ENCODE results near the gene SPATA21.

SPATA21 gene

DNA sequence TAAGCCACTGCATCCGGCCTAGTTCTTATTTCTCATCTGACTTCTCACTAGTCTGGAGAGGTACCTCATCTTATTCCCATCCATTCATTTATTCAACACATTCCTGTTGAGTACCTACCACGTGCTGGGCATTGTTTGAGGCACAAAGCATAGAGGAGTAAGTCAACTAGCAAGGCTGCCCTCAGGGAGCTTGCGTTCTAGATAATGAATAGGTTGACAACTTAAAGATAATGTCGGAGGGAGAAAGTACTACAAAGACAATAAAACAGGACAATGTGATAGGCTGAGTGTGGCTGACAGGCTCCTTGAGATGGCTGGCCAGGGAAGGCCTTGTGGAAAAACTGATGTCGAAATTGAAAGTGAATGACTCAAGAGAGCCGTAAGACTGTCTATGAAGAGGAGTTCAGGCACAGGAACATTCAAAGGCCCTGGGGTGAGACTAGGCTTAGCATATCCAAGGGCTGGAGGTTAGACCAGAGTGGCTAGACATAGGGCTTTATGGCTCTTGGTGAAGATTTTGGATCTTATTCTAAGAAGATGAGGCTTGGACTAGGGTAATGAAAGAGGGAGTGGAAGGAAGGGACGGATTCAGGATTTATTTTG is 18.3 kb downstream of the SPATA21 start:
- peak; percentile 56 for DNase-seq

DNA sequence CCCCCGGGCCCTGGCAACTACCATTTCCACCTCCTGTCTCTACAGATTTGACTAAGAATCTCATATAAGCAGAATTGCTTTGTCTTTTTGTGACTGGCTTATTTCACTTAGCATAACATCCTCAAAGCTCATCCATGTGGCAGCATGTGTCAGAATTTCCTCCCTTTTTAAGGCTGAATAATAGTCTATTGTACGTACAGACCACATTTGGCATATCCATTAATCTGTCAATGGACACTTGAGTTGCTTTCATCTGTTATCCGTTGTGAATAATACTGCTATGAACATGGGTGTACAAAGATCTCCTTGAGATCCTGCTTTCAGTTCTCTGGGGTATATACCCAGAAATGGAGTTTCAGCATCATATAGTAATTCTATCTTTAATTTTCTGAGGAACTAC is 24.0 kb downstream of the SPATA21 start:
- DNase-seq = no peak

DNA sequence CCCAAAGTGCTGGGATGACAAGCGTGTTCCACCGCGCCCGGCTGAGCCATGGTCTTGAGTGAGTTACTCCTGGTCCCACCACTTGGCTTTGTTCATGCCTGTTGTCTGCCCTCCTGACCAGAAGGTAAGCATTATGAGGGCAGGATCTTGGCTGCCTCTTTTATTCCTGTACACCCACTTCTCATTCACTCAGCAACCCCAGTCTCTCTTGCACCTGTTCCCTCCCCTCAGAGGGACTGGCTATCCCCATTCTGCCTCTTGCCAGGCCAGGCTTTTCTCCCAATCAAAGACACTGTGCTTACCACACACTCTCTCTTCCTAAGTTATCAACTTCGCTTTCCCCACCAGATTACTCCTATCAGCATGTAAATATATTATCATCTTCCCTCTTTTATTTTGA is 26.4 kb downstream of the SPATA21 start:
- no peak for DNase-seq

DNA sequence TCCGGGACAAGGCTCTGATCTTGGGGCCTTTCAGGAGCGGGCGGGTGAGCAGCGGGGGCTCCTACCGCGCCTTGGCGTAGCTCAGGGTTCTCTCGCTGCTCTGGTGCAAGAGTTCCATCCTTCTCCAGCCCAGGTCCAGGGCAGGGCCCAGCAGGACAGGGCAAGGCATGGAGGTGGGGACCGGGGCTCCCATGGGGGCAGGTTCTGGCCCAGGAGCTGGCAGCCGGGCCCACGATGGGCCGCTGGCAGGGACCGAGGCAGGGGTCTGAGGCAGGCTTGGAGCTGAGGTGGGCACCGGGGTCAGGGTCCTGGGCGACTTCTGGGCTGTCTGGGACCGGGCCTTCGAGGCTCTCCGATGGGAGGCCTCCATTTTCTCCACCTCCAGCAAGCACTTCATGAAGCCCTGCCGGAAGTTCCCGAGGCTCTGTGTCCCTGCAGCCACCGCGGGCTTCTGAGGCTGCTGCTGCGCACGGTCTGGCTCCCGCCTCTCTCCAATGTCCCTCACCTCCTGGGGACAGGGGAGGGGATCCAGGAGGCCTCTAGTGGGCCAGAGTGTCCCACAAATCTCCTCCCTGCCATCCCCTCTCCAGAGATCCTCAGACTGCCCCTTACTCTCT is 27.6 kb downstream of the SPATA21 start:
- no peak for DNase-seq

DNA sequence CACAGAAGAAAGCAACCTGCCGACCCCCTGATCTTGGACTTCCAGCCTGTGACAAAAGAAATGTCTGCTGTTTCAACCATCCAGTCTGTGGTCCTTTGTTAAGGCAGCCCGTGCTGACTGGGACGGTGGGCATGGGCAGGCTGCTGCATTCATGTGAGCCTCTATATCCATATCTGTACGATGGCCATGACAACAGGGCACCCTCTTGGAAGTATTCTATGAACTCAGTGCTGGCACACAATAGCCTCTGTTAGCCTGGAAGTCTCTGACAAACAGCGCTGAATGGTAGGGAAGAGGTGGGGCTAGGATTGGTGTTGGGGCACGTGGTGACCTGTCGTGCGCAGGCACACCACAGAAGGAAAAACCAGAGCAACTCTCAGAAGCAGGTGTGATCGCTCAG is 30.4 kb downstream of the SPATA21 start:
- no peak for DNase-seq

DNA sequence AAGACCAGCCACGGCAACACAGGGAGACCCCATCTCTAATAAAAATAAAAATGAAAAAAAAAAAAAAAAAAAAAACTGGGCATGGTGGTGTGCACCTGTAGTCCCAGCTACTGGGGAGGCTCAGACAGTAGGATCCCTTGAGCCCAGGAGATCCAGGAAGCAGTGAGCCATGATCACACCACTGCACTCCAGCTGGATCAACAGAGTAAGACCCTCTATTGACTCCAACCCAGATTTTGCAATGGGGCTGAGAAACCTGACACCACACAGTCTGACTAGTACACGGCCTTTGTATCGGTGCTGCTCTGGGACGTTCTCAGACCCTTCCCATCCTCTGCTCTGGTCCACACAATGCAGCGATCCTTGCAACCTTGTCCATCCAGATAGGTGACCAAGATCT is 31.8 kb downstream of the SPATA21 start:
- DNase-seq = no peak

DNA sequence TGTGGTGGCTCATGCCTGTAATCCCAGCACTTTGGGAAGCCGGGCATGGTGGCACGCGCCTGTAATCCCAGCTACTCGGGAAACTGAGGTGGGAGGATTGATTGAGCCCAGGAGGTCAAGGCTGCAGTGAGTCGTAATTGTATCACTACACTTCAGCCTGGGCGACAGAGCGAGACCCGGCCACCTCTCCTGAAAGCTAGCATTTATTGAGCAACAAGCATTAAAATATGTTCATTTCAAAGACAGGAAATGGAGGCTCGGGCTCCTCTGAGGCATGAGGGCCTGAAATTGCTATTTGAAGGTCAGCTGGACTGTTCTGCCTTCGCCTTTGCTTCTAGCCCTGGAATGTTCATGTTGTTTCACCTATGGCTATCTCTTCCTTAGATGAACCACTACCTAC is 34.5 kb downstream of the SPATA21 start:
- DNase-seq = no peak

DNA sequence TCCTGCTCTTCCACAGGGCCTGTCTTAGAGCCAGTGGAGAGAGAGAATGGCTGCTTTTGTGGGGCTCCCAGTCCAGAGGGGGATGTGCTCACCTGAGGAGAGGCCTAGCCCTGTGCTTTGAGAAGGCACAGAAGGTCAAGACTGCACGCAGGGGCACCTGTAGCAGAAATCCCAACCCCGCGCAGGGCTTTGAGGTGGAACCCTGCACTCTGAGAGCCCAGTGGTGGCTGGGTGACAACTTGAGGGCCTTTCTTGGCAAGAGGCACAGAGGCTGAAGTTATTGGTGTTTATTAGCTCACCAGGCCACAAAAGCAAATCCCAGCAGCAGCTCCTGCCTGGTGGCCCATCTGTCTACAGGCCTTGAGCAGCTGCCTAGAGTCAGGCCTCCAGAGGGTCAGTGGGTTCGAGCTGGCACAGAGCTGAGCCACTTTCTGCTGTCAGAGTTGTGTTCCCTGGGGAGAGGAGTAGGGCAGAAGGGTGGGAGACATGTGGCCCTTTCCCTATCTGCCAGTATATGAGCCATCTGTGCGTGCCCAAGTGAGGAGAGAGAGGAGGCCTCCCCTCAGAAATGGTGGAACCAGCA is 38.8 kb downstream of the SPATA21 start:
- DNase-seq = no peak

DNA sequence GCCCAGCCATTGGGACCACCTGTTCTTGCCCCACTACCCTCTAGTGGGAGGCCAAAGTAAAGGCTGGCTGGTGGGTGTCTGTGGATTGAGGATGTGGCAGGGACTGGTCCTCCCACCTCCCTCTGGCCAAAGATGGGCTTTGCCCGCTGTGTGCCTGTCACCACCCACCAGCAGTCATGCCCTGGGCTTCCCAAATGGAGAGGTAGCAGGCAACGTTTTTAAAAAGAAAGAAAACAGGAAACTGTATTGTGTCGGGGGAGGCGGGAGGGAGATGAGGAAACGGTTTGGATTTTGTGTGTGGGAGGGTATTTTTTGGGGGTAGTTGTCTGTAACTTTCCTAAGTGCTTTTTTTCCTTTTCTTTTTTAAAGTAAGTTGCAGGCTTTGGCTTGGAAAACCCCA is 40.1 kb downstream of the SPATA21 start:
- peak; percentile 46 for DNase-seq

DNA sequence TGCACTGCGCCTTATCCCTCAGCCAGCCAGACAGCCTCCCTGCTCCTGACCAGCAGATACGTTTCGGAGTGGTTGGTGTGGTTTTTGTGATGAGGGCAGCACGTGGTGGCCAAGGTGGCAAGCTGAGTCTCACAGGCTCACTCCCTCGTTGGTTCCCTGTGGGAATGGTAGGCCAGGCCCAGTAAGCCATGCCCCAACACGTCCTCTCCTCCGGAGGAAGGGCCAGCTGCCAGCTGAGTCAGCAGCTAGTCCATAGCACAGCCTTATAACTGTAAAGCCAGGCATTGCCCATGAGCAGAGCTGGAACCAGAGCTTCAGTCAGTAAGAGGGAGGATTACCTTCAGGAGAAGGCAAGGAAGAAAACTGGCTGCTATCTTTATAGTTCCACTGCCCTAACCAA is 40.6 kb downstream of the SPATA21 start:
- no peak for DNase-seq

DNA sequence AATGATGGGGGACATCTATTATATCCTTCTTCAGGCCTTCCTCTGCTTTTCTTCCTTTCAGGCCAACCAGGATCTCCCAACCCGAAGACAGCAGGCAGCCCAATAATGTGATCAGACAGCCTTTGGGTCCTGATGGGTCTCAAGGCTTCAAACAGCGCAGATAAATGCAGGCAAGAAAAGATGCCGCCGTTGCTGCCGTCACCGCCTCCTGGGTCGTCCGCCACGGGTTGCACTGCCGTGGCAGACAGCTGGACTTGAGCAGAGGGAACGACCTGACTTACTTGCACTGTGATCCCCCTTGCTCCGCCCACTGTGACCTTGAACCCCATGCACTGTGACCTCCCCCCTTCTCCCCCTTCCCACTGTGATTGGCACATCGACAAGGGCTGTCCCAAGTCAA is 42.2 kb downstream of the SPATA21 start:
- DNase-seq = no peak

DNA sequence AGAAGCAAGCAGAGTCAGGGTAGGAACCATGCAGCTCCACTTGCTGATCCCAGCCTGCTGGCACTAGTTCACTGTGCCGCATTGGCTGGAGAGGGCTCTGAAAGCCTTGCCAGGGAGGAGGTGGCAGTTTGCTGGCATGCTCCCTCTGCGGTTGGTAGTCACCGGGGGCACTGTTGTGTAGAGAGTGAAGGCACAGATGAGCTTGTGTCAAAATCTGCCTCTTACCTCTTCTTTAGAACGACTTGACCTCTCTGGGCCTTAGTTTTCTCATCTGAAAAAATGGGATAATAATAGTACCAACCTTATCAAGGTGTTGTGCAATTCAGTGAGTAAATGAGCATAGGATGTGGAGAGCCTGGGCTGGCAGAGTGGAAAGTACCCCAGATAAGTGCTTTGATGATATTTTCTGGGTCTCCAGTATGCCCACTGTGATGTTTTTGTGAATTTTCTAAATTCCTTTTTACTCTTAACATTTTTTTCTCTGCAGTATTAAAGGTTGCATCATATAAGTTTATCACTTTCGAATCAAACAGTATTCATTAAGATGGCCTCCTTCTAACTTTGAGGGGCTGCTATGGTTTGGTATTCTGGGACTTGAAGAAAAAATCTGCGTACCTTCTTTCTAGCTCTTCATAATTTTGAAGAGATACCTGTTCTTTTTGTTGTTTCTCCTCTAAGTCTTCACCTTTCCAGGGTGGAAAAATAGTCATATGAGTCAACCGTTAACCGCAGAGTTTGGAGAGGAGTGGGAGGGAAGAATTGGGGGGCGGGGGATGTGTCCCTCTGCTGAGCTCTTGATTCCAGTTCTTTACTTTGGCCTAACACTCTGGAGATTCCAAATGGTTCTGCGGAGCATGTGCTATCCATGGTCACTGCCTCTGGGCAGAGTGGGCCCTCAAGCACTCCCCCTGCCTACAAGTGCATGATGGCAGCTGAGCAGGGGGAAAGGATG is 43.4 kb downstream of the SPATA21 start:
- no peak for DNase-seq

DNA sequence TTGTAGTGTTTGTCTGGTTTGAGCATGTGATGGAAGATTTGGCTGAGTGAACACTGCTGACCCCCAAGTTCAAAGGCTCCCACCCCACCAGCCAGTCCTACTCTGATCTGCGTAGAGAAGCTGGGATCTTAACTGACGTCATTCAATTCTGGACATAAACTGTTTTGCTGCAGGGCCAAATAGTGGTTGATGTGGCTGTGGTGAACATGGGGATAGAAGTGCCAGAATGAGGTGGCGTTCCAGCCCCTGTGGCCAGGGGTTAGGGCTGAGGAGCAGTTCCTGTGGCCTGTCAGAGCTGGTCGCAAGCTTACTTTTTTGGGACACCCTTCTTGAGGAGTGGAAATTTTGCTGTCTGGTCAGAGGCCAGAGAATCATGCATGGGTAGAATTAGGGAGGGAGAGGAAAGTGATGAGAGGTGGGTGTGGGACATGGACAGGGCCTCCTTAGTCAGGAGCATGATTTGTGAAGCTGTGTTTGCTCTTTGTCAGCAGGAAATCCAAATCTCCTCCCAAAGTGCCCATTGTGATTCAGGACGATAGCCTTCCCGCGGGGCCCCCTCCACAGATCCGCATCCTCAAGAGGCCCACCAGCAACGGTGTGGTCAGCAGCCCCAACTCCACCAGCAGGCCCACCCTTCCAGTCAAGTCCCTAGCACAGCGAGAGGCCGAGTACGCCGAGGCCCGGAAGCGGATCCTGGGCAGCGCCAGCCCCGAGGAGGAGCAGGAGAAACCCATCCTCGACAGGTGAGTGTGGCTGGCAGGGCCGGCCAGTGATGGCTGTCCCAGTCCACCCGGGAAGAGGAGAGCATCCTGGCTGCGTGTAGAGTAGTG is 44.3 kb downstream of the SPATA21 start:
- no peak for DNase-seq

DNA sequence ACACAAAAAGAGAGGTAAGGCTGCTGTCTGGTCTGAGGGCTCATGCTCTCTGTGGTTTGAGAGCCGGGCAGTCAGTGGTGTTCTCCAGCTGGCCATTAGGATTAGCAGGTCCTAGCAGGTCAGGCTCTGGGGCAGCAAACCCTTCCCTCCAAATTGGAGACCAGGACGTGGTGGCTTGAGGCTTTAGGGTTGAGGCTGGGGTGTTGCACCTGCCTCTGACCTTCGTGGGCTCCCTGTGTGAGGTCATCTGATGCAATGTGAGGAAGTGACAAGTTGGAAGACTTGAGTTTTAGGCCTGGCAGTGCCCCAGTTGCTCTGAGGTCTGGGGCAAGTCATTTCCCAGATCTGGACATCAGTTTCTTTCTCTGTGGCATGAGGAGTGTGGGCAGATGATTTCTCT is 45.8 kb downstream of the SPATA21 start:
- DNase-seq = peak; percentile 39

DNA sequence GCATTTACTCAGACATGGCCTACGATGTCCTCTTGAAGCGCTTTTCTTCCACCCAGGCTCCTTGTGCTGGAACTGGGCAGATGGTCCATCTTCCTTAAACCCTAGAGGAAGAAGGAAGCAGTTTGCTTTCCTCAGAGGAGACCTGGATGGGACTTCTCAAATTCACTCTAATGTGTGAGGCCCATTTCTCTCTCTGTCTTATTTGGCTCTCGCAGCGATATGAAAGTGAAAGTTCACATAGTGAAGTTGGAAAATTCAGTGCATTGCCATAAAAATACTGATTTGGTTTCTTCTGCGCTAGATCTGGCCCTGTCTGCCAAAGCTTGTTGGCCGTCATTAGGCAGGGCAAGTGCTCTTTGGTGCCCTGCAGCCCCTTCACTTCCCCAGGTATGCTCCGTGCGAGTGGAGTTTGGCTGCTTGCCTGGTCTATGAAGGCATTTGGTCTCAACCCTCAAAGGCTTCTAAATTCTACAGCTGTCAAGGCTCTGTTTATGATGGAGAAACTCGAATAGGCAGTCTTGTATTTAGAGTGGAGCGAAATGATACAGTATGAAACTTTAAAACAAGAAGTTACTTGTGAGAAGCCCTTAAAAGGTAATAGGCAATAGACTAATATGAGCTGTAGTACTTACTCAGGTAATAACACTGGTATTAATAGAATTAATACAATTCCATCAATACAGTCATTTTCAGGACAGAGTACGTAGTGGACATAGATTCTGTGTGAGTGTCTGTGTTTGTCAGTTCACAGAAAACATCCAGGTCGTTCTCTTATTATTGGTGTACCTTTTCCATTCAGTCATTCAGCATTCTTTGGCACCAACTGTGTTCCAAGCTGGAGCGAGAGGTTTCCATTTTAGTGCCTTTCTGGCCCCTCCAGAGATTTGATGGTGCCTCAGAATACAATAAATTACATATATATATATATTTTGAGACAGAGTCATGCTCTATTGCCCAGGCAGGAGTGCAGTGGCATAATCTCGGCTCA is 49.7 kb downstream of the SPATA21 start:
- DNase-seq = peak; percentile 67

DNA sequence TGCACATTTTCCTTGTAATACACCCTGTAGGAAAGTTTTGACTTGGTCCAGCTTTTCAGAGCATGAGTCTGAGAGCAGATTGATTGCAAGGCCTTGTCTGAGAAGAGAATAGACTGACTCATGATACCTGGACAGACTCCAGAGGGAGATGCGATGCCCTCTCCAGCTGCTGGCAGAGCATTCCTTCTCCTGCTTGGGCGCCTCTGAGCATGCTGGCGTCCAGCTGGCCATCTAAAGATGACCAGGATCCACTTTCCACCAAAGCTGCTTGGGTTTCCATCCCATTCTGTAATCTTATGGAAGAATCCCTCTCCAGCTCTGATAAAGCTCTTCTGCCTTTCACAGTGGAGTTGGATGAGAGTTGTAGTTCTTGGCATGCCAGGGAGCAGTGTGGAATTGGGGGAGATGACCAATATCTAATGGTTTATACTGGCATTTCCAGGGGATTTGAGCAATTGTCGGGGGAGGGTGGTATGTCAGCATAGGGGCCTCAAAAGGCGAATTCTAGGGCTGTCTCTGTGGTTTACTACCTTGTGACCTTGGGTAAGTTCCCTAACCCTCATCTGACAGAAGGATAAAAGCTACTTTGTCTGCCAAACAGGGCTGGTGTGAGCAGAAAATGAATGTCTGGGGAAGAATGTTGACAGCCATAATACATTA is 50.6 kb downstream of the SPATA21 start:
- peak; percentile 22 for DNase-seq

DNA sequence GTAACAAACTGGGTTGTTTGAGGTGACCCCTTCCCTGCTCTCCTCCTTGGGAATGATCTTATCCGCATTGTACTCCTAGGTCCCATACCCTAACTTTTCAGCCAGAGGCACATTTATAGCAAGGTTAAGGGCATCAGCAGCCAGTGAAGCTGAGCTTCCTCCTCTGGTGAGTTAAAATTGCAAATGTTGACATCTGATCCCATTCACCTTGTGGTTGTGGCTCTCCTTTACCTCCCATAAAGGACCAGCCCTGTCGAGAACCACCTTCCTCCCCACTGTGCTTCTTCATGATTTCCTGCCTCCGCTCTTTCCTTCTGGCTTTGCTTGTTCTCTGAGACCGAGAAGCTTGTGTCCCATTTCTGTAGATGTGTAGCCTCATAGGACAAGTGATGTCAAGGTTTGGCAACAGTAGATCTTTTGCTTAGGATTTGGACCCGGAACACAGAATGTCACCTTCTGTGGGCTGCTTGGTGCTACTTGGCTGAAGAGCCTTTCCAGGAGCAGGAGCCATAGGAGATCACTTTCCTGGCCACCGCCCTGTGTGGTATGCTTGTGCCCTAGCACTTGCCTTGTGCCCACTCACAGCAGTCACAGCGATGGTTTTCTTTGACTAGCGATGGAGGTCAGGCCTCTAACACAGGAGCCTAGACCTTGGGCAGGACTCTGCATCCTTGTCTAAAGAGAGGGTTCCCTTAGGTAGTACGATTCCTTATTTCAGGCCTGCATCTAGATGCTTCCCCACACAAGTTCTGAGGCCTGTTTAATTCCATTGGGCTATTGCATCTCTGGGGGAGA is 51.4 kb downstream of the SPATA21 start:
- DNase-seq = no peak

DNA sequence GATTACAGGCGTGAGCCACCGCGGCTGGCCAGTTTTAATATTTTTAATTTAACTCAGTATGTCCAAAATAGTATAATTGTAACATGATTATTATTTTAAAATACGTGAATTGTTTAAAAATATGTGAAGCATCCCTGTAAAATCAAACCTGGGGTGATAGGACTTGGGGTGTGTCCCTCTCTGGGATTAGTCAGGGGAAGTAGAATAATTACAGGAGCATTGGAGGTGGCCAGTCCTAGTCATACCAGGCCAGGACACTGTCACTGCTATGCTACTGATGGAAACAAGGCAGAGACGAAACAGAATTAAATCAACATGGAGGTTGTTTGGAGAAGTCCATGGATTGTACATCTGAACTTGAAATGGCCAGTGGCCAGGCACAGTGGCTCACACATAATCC is 53.3 kb downstream of the SPATA21 start:
- no peak for DNase-seq

DNA sequence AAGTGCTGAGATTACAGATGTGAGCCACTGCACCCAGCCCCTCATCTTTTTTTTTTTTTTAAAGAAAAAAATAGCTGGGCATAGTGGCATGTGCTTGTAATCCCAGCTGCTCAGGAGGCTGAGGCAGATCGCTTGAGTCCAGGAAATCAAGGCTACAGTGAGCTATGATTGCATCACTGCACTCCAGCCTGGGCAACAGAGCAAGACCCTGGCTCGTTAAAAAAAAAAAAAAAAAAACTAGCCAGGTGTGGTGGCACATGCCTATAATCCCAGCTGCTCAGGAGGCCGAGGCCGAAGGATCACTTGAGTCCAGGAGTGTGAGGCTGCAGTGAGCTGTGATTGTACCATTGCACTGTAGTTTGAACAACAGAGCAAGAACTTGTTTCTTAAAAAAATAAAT is 56.4 kb downstream of the SPATA21 start:
- DNase-seq = no peak

DNA sequence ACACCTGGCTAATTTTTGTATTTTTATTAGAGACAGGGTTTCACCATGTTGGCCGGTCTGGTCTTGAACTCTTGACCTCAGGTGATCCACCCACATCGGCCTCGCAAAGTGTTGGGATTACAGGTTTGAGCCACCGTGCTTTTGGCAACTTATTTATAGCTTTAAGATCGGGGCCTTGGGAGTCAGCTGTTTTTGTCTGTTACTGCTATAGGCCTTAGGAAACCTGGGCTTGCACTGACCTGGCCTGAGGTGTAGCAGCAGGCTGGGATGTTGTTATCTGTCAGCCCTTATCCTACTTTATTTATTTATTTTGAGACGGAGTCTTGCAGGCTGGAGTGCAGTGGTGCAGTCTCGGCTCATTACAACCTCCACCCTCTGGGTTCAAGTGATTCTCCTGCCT is 58.8 kb downstream of the SPATA21 start:
- DNase-seq = no peak

Data from suppressor macrophage treated with lipopolysaccharide for 4 hours (primary cell).